ENCODE data around the gene PEX14. TPM values are rescaled to one million over a fixed set of nuclear protein-coding genes. Genes with fewer than 3 reads are reported as not detected.
A peak's percentile ranks its signal among the peaks of the same experiment; 100 is the strongest.

The PEX14 gene
- total RNA-seq, 1 donor, result 15.2 TPM

DNA sequence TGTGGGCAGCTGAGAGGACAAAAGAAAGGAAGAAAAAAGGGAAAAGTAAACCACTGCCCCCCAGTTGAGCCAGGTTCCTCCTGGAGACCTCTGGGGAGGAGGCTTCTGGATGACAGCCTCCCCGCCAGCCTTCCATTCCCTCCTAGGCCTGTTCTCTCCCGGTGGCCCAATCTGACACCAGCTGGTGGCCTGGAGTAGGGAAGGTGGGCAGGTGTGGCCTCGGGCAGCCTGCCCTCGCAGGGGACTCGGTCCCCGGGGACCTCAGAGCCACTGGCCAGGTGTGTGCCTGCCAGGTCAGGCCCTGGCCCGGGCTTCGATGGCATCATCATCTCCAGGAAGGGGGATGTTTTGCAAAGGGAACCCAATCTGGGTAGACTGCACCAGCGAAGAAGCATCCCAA, 162.7 kb downstream of the PEX14 start:
- H3K9me3 ChIP-seq (ENCODE audit: low read depth, low read length), result no peaks in the 10 kb centered on the region
- peaks cover 26% of the 10 kb centered on the region for H3K27me3 ChIP-seq (ENCODE audit: insufficient read depth, low read length)
- H3K4me2 ChIP-seq (ENCODE audit: insufficient read depth, low read length), result no peak overlapping the region
- H3K4me3 ChIP-seq (ENCODE audit: insufficient read depth, low read length), result no peak overlapping the region
- H4K20me1 ChIP-seq (ENCODE audit: insufficient read depth, low read length), result no peaks in the 10 kb centered on the region
- no peaks in the 10 kb centered on the region for H3K79me2 ChIP-seq (ENCODE audit: insufficient read depth, low read length)
- peaks cover 21% of the 10 kb centered on the region for H3K4me1 ChIP-seq (ENCODE audit: insufficient read depth, low read length)
- peak; percentile 90 for DNase-seq (ENCODE audit: insufficient read length, low spot score, missing footprints)
- no peak overlapping the region for H2AFZ ChIP-seq (ENCODE audit: low read length)
- no peaks in the 10 kb centered on the region for H3K36me3 ChIP-seq (ENCODE audit: insufficient read depth, low read length)
- H3K27ac ChIP-seq (ENCODE audit: low read depth, low read length), result no peak overlapping the region
- TF ChIP-seq, protein P1, sequence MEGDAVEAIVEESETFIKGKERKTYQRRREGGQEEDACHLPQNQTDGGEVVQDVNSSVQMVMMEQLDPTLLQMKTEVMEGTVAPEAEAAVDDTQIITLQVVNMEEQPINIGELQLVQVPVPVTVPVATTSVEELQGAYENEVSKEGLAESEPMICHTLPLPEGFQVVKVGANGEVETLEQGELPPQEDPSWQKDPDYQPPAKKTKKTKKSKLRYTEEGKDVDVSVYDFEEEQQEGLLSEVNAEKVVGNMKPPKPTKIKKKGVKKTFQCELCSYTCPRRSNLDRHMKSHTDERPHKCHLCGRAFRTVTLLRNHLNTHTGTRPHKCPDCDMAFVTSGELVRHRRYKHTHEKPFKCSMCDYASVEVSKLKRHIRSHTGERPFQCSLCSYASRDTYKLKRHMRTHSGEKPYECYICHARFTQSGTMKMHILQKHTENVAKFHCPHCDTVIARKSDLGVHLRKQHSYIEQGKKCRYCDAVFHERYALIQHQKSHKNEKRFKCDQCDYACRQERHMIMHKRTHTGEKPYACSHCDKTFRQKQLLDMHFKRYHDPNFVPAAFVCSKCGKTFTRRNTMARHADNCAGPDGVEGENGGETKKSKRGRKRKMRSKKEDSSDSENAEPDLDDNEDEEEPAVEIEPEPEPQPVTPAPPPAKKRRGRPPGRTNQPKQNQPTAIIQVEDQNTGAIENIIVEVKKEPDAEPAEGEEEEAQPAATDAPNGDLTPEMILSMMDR (IDR thresholded peaks at IDR 0.05; ENCODE audit: extremely low read depth, low read depth, low read length), result no peak

DNA sequence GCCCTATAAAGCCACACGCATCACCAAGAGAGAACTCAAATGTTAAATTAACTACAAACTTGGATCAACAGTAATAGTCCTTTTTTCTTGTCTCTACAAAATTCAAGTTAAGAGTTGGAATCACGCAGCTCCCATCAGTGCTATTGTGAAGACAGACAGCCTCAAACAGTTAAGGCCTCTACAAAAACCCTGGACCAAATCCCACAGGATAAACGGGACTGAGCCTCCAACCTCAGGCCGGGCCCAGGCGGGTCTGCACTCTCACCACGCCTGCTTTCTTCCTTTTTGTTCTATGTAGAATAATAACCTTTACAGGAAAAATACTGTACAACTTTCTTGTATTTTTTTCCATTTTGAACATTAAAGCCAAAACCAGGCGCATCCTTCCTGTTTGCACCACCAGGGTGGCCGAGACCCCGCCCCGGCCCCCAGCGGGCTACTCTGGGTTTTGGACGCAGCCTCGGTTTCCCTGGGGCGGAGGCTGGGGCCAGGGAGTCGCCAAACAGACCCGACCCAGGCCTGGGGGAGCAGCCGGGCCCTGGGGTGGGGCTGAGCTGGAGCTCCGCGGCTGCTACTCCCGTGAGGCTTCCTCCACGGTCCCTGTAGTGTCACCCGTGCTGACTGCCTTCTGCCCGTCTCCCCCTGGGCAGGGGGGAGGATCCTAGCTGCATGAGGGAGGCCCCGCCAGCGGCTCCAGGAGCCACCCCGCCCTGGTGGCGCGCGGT, 163.2 kb downstream of the PEX14 start:
- peak; percentile 80 for DNase-seq (ENCODE audit: insufficient read length, low spot score, missing footprints)
- Histone ChIP-seq H3K36me3 (ENCODE audit: insufficient read depth, low read length) (no peaks in the 10 kb centered on the region), H3K4me2 (ENCODE audit: insufficient read depth, low read length) (peak overlapping the region; percentile 43), H4K20me1 (ENCODE audit: insufficient read depth, low read length) (no peaks in the 10 kb centered on the region), H3K27ac (ENCODE audit: low read depth, low read length) (no peak overlapping the region), H3K27me3 (ENCODE audit: insufficient read depth, low read length) (peaks cover 26% of the 10 kb centered on the region), H2AFZ (ENCODE audit: low read length) (no peak overlapping the region), H3K4me1 (ENCODE audit: insufficient read depth, low read length) (peaks cover 21% of the 10 kb centered on the region), H3K9me3 (ENCODE audit: low read depth, low read length) (no peaks in the 10 kb centered on the region), H3K79me2 (ENCODE audit: insufficient read depth, low read length) (no peaks in the 10 kb centered on the region), H3K4me3 (ENCODE audit: insufficient read depth, low read length) (peak overlapping the region; percentile 49)
- TF ChIP-seq, protein P1 (IDR thresholded peaks at IDR 0.05; ENCODE audit: extremely low read depth, low read depth, low read length), result no peak

DNA sequence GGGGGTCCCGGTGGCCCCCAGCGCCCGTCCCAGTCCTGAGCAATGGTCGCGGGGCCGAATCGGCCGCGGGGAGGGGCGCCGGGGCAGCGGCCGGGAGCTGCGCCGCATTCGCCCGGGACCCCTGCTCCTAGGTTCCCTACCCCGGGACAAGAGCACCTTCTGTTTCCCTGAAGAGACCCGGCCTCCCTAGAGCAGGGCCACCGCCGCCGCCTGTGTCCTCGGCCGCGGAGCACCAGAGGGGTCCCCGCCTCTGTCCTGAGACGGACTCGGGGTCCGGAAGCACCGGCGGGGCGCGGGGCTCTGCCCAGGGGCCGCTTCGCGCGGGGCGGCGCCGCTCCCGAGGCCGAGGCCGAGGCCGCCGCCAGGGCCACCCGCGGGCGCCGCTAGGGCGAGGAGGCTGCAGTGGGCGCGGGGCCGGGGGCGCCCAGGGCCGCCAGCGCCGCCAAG, 163.8 kb downstream of the PEX14 start:
- H3K27ac ChIP-seq (ENCODE audit: low read depth, low read length), result no peak overlapping the region
- peak; percentile 88 for DNase-seq (ENCODE audit: insufficient read length, low spot score, missing footprints)
- peak overlapping the region; percentile 49 for H3K4me3 ChIP-seq (ENCODE audit: insufficient read depth, low read length)
- no peaks in the 10 kb centered on the region for H3K79me2 ChIP-seq (ENCODE audit: insufficient read depth, low read length)
- H4K20me1 ChIP-seq (ENCODE audit: insufficient read depth, low read length), result no peaks in the 10 kb centered on the region
- H3K9me3 ChIP-seq (ENCODE audit: low read depth, low read length), result no peaks in the 10 kb centered on the region
- peak overlapping the region; percentile 43 for H3K4me2 ChIP-seq (ENCODE audit: insufficient read depth, low read length)
- H3K4me1 ChIP-seq (ENCODE audit: insufficient read depth, low read length), result peaks cover 21% of the 10 kb centered on the region
- H3K27me3 ChIP-seq (ENCODE audit: insufficient read depth, low read length), result peaks cover 26% of the 10 kb centered on the region
- H3K36me3 ChIP-seq (ENCODE audit: insufficient read depth, low read length), result no peaks in the 10 kb centered on the region
- TF ChIP-seq, protein P1 (IDR thresholded peaks at IDR 0.05; ENCODE audit: extremely low read depth, low read depth, low read length), result no peak
- H2AFZ ChIP-seq (ENCODE audit: low read length), result no peak overlapping the region

DNA sequence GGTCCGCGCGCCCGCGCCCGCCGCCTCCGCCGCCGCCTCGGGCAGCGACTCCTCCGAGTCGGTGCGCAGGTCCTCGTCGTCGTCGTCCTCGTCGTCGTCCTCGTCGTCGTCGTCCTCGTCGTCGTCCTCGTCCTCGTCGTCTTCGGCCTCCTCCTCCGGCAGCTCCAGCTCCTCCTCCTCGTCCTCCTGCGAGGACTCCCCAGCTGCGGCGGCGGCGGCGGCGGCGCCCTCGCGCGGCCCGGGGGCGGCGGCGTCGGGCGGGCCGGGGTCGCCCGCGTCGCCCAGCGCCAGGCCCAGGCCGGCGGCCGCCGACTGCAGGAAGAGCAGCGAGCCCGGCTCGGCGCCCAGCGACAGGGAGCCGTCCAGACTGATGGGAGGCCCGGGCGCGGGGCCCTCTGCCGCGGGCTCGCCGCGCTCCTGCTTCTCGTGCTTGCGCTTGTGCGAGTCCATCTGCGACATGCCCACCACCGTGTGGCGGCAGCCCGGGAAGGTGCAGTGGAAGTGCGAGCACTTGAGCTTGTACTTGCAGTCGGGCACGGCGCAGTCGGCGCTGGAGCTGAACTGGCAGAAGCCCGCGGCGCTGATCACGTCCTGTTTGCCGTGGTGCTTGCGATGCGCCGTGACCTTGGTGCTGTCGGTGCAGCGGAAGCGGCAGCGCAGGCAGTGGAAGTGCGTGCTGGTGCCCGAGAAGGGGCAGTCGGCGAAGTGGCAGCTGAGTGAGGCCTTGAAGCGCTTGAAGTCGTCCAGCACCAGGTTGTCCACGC, 164.4 kb downstream of the PEX14 start:
- no peaks in the 10 kb centered on the region for H3K9me3 ChIP-seq (ENCODE audit: low read depth, low read length)
- H2AFZ ChIP-seq (ENCODE audit: low read length), result no peak overlapping the region
- H3K4me1 ChIP-seq (ENCODE audit: insufficient read depth, low read length), result peaks cover 20% of the 10 kb centered on the region
- TF ChIP-seq, protein P1 (IDR thresholded peaks at IDR 0.05; ENCODE audit: extremely low read depth, low read depth, low read length), result no peak
- no peaks in the 10 kb centered on the region for H4K20me1 ChIP-seq (ENCODE audit: insufficient read depth, low read length)
- H3K36me3 ChIP-seq (ENCODE audit: insufficient read depth, low read length), result no peaks in the 10 kb centered on the region
- H3K4me3 ChIP-seq (ENCODE audit: insufficient read depth, low read length), result no peak overlapping the region
- H3K27me3 ChIP-seq (ENCODE audit: insufficient read depth, low read length), result peaks cover 26% of the 10 kb centered on the region
- H3K27ac ChIP-seq (ENCODE audit: low read depth, low read length), result no peak overlapping the region
- peak overlapping the region; percentile 10 for H3K4me2 ChIP-seq (ENCODE audit: insufficient read depth, low read length)
- H3K79me2 ChIP-seq (ENCODE audit: insufficient read depth, low read length), result no peaks in the 10 kb centered on the region
- DNase-seq (ENCODE audit: insufficient read length, low spot score, missing footprints), result peak; percentile 94

Data from osteoblast (primary cell).